AG10803 (cell line): ENCODE data around the gene ARHGAP18.
A peak's percentile ranks its signal among the peaks of the same experiment; 100 is the strongest.

Source experiments
- DNase-seq: peaks from one replicate; pipeline ENCODE4 v3.0.0; 2010; ENCODE audit warnings: low read depth
- H3K4me3 ChIP-seq: 2 replicates; pipeline ENCODE4 v1.5.1; 2011; ENCODE audit warnings: mild to moderate bottlenecking, low read length, control low read depth
- TF ChIP-seq, protein P1 (sequence below): conservative IDR thresholded peaks from 2 replicates; pipeline ENCODE4 v1.5.1; 2011; ENCODE audit warnings: mild to moderate bottlenecking, low read length, control low read depth, inconsistent platforms

The ARHGAP18 gene

DNA sequence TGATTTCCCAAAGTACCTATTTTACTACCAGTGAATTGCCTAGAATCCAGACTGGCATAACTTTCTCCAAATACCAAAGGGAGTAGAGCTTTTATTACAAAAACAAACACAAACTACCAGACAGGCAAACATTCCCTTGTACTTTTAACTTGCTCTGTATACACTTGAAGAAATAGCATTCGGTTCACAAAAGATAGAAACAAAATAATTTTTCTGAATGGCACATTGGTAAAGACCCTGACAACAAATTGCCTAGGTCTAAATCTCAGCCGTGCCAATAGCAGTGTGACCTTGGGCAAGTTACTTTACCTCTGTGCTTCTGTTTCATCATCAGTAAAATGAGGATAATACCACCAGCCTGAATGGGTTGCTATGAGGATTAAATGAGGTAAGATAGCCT, 15.9 kb downstream of the ARHGAP18 start:
- TF ChIP-seq, protein P1, sequence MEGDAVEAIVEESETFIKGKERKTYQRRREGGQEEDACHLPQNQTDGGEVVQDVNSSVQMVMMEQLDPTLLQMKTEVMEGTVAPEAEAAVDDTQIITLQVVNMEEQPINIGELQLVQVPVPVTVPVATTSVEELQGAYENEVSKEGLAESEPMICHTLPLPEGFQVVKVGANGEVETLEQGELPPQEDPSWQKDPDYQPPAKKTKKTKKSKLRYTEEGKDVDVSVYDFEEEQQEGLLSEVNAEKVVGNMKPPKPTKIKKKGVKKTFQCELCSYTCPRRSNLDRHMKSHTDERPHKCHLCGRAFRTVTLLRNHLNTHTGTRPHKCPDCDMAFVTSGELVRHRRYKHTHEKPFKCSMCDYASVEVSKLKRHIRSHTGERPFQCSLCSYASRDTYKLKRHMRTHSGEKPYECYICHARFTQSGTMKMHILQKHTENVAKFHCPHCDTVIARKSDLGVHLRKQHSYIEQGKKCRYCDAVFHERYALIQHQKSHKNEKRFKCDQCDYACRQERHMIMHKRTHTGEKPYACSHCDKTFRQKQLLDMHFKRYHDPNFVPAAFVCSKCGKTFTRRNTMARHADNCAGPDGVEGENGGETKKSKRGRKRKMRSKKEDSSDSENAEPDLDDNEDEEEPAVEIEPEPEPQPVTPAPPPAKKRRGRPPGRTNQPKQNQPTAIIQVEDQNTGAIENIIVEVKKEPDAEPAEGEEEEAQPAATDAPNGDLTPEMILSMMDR = no peak
- no peak overlapping the region for H3K4me3 ChIP-seq
- DNase-seq = no peak

DNA sequence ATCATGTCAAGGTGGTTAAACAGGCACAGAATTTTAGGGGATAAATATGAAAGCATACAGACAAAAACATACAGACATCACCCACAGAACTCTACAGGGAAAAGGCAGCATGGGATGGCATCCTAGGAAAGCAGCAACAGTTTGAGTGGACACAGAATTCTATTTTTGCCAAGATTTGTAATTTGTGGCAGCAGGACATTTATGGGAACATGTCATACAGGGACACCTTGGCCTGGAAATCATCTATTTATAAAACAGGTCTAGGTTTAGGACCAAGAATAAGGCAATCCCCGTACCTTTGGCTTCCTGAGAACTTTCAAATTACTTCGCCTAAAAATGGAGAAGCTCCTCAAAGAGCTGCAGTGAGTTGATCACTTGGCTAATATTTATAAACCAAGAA, 17.5 kb downstream of the ARHGAP18 start:
- TF ChIP-seq, protein P1 = no peak
- H3K4me3 ChIP-seq = no peak overlapping the region

GRCh38 chr6:129691709-129692108, 18.3 kb downstream of the ARHGAP18 start:
- DNase-seq = no peak
- TF ChIP-seq, protein P1 = no peak
- no peak overlapping the region for H3K4me3 ChIP-seq

More for the DNA sequence above, 17.5 kb downstream of the ARHGAP18 start:
- no peak for DNase-seq

DNA sequence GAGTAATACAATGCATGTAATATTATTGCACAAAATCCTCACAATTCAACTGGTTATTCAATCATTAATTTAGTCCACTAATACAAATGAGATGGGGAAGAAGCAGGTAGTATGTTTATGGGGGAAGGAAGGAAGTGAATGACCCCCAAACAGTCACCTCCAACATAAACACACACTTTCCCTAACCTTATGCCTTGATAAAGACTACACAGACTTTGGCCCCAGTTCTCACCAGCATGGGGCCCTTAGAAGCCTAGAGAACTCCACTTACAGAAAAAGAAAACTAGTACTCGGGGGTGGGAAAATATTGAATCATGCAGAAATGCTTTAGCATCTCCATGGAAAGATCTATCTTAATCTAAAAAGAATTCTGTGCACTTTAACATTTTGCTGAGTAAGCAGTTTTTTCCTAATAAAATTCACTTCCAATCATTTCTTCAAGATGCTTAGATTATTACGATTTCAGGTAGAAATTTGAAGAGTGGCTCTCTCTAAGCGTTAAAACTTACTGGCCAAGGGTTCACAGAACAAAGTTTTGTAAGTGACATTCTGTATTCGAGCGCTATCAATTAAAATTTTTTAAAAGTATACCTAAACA, 18.8 kb downstream of the ARHGAP18 start:
- no peak overlapping the region for H3K4me3 ChIP-seq
- no peak for DNase-seq
- TF ChIP-seq, protein P1 = no peak

- H3K4me3 ChIP-seq = no peak overlapping the region
- DNase-seq = peak; percentile 52
These were observed 22.9 kb downstream of the ARHGAP18 start for GRCh38 chr6:129686941-129687627.

DNA sequence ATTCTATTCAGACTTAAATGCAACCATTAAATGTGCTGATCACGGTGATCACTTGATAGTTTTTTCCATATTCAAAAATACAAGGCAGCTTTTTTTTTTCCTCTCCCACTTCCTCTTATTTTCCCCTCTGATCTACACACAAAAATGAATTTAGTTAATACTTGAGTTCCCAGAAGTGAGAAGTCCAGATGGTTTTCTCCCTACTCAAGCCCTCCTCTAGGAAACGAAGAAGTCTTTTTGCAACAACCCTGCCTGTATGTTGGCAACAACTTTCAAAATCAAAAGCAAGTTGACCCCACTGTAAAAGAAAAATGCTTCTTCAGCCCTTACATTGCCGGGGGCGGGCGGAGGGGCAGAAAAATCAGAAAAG, 24.3 kb downstream of the ARHGAP18 start:
- TF ChIP-seq, protein P1 = no peak
- H3K4me3 ChIP-seq = no peak overlapping the region

More at GRCh38 chr6:129686941-129687627, 22.9 kb downstream of the ARHGAP18 start:
- TF ChIP-seq, protein P1 = no peak

More for the DNA sequence above, 24.3 kb downstream of the ARHGAP18 start:
- DNase-seq = no peak
